Loucy (cell line): ENCODE results near the gene NBEA.

Experiments used
- CTCF ChIP-seq: fragments of 200-600 bp; sonication (generic); conservative IDR thresholded peaks from 2 replicates; pipeline ENCODE4 v1.5.1; 2014; ENCODE audit warnings: mild to moderate bottlenecking, antibody characterized with exemption, low read length
- EZH2phosphoT487 ChIP-seq: fragments of 200-600 bp; IDR thresholded peaks from 2 replicates; pipeline ENCODE4 v1.6.1; 2018; ENCODE audit warnings: antibody characterized with exemption, mild to moderate bottlenecking, moderate library complexity, borderline replicate concordance

DNA sequence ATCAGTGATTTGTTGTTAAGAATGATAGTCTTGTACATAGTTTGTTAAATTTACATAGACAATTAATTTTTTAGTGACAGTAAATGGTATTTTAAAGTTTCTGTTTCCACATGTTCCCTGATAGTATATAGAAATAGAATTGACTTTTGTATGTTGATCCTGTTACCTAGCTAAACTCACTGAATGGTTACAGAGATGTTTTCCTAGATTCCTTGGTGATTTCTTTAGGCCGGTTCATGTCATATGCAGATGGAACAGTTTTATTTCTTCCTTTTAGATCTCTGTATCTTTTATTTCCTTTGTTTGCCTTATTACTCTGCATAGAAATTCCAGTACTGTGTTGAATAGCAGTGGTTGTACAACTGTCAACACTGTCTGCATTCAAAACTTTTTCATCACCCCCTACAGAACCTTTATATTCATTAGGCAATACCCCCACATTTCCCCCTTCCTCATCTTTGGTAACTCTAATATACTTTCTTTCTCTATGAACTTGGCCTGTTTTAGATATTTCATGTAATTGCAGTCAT, 86.3 kb downstream of the NBEA start:
- TF ChIP-seq CTCF: no peak
- TF ChIP-seq EZH2phosphoT487: no peak
